Sigmoid colon (tissue), 4 donors: ENCODE measurements around the gene LTC4S.

Source experiments
- CTCF ChIP-seq, 4 experiments: fragments of 450-650 bp in 3 of 4; fragments of 200-600 bp in 1 of 4; IDR thresholded peaks; one replicate each; pipeline ENCODE4 v1.5.1; 2016 to 2019; ENCODE audit warnings: antibody characterized with exemption in 4 of 4, mild to moderate bottlenecking in 3 of 4, moderate library complexity in 2 of 4
- EP300 ChIP-seq, 4 donors: sonication (generic); formaldehyde crosslinking; IDR thresholded peaks; one replicate each; pipeline ENCODE4 v1.6.1; 2017; ENCODE audit warnings: antibody characterized with exemption in 4 of 4
- POLR2A ChIP-seq, 2 donors: fragments of 450-650 bp; IDR thresholded peaks; one replicate each; pipeline ENCODE4 v1.6.1; 2016; ENCODE audit warnings: antibody characterized with exemption in 2 of 2, mild to moderate bottlenecking in 2 of 2, moderate library complexity in 2 of 2

GRCh38 chr5:179840321-179840720 lies 46.5 kb downstream of the LTC4S start:
- TF ChIP-seq CTCF (IDR thresholded peaks at IDR 0.05), result no peak
- no peak for TF ChIP-seq EP300 (IDR thresholded peaks at IDR 0.05)
- TF ChIP-seq POLR2A (IDR thresholded peaks at IDR 0.05), result no peak
